Activated CD8-positive, alpha-beta memory T cell treated with anti-CD3 and anti-CD28 coated beads, Interleukin-2, amount 50 U/mL, for 24 hours (primary cell): ENCODE results near the gene IFNGR1.

Source experiments
- DNase-seq: peaks from one replicate; pipeline ENCODE4 v3.0.0-alpha.2; 2020; ENCODE audit errors: extremely low read depth

IFNGR1 gene

DNA sequence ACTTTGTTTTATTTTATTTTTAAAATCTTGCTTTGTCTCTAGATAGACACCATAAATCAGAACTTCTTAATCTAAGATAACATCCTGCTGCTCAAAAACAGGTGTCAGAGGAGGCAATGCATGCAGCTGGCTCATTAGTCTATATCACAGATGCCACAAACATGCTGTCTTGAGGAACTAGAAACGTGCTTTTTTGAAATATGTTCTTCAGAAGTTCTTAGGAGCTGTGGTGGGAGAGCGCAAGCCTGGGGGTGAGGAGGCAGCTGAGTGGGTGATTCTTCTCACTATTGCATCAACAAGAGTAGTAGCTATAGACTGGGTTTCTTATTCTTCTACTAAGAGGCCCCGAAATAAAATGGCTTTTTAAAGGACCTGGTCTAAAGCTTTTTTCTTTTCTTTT is 69.1 kb downstream of the IFNGR1 start:
- DNase-seq, result no peak

DNA sequence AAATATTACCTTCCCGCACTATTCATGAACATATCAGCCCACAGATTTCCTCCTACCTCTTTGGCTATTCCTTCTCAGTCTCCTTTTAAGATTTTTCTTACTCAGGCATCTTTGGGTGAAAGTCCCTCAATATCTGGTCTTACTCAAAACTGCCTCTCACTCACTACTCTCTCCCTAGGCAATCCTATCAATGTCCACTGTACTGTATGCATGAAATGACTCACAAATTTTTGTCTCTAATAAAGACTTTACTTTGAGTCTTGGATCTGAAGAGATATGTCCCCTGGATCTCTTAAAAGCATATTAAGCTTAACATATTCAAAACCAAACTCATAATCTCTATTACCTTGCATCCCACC is 70.2 kb downstream of the IFNGR1 start:
- no peak for DNase-seq

GRCh38 chr6:137148306-137149034 is 70.7 kb downstream of the IFNGR1 start:
- DNase-seq, result no peak
